Inferior parietal cortex (tissue), 1 donor: Measurements from ENCODE around the gene SSBP3.
A peak's percentile ranks its signal among the peaks of the same experiment; 100 is the strongest.
"Not testable (repeated sequence)": the region's sequence is repeated elsewhere in the genome, so short reads cannot be mapped to it uniquely, and the experiment has no call there.

Experiments
- DNase-seq: peaks from one replicate; pipeline ENCODE4 v3.0.0-alpha.2; 2016; ENCODE audit errors: extremely low spot score

The SSBP3 gene

DNA sequence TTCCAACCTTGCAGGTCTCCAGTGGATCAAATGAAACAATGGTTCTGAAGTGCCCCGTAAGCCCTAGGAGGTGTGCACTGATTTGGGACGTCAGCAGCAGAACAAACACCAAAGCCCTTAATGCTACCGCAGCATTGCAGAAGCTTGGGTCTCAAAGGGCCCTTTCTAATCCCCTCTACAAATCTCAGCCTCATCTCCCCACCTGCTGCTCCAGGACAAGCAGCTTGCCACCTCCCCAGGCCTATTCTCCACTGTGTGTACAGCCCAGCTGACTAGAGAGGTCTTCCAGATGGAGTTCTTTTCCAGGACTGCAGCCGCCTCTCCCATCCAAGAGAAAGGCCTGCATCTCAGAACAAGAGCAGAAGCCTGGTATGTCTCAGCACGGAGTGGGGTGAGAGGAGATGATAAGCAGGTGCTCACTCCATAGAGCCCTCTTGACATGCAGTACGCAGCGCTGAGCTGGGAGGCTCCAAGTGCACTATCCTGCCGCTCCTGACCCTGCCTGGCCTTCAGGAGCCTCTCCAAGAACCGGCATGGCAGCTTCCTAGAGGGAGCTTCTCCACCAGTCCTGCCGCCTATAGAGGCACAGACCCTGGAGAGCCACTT lies 160.0 kb downstream of the SSBP3 start:
- no peak for DNase-seq

DNA sequence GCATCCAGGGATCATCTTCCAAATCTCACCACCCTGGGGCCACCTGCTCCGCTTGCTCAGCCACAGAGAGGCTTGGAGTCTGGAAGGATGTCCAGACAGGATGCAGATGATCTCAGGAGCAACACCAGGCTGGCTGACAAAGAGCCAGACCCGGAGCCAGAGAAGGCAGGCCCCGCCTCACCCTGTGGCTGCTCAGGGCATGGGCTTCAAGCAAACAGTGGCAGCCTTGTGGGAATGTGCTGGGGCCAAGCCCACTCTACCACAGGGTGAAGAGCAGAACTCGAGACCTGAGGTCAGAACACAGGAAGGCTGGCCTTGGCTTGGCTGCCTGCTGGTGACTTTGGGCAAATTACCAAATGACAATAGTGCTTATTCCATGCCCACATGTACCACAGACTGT lies 160.7 kb downstream of the SSBP3 start:
- DNase-seq = no peak

DNA sequence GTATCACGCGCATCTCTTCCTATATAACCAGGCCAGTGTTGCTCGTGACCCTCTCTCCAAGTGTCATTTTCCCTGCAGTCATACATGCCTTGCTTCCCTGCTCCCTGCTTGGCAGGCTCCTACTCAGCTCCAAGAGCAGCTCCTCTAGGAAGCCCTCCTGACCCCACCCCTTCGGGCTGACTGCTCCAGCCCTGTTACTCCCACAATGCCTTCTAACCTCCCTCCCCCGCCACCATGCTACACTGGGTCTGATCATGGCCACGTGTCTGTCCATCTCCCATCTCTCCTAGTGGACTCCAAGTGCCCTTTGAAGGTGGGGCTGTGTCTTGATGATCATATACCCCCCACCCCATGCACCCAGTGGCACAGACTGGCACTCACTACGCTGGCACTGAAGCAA lies 161.5 kb downstream of the SSBP3 start:
- no peak for DNase-seq

DNA sequence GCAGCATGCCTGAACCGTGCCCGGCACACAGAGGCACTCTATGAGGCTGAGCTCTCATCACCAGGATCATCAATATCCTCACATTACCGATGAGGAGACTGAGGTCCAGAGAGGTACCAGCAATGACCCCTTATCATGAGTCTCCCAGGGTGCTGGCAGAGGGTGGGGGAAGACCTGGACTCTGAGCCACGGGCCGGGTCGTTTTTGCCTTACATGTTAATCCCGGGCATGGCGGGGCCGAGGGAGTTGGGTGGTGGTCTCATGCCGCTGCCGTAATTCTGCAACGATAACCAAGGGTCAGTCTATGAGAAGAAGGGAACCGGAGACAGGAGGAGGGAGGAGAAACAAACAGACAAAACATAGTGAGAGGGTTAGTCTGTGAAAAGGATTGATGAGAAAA lies 163.2 kb downstream of the SSBP3 start:
- DNase-seq = no peak

DNA sequence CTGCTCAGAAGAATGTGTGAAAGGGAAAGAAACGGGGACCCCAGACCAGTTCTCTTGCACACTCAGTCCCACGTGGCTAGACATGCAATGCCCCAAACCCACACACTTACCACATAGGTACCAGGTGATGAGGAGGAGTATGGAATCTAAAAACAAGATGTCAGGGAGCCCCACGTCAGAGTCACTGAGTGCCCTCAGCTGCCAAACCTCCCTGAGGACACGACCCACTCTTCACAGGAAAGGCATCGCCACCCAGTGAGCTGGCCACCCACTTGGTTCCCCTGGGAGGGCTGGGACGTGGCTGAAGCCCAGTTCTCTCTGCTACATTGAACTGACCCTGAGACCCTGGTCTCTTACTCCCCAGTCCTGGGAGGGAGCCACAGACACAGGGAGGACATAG lies 164.8 kb downstream of the SSBP3 start:
- no peak for DNase-seq

GRCh38 chr1:54240741-54241335 lies 165.4 kb downstream of the SSBP3 start:
- no peak for DNase-seq

DNA sequence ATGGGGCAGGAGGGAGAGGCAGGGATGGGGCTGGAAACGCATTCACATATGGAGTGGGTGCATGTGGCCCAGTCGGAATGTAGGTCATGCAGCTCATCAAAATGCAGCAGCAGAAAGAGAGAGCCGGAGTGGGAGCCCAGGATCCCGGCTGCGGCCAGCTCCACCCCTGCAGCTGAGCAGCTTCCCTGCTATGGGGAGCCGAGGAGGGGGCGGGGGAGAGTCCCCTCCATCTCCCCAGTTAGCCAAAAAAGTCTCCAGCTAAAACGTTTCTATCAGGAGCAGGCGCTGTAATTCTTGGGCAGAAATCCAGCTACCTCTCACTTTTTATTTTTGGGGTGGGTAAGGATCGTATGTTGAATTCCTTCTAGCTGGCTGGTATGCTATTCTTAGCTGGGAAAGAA lies 166.6 kb downstream of the SSBP3 start:
- peak; percentile 62 for DNase-seq

DNA sequence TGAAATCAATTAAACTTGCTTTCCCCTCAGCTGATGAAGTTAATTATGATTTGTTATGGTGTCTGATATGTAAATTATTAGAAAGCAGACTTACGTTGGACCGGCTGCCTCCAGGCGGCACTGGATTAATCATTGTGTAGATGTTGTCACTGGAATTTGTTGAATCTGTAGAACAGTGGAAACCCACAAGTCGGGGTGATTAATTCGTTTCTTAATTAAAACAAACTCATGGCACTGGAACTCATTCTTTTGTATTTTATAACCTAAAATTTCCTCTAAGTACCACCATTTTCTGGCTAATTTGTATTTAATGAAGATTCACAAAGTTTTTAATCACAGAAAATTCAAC lies 167.2 kb downstream of the SSBP3 start:
- DNase-seq = no peak

DNA sequence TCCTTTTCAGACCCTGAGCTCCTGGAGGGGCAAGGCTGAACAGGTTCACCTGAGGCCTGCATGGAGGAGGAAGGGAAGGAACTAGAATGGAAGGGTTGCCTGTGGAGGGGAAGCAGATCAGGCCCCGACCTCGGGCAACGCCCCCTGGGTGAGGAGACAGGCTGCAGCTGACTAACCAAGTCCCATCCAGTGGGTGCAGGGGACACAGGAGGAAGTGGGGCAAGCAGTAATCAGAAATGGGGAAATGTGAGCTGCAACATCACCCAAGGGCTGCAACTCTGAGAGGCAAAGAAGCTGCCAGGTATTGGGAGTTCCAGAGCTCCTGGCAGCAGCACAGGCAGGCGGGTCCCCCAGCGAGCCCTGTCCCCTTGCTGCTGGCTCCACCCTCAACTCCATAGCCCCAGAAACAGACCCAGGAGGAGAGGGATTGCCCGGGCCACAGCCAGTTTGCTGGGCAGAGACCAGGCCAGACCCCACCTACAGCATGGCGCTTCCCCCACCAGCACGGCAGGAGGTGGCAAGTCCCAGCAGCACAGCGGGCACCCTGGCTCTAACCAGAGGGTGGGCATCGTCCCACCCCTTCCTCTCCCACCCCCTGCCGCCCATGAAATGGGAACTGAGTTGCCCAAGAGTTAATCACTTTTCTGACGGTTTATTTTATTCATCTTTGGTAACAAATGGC lies 167.7 kb downstream of the SSBP3 start:
- no peak for DNase-seq

GRCh38 chr1:54237586-54237985 lies 168.6 kb downstream of the SSBP3 start:
- DNase-seq = no peak

- no peak for DNase-seq
Observed at GRCh38 chr1:54234284-54234683, 171.9 kb downstream of the SSBP3 start.

GRCh38 chr1:54233196-54233595 lies 173.0 kb downstream of the SSBP3 start:
- DNase-seq = not testable (repeated sequence)

- no peak for DNase-seq
Observed at GRCh38 chr1:54230507-54231339, 175.5 kb downstream of the SSBP3 start.

GRCh38 chr1:54229281-54229891 lies 176.8 kb downstream of the SSBP3 start:
- DNase-seq = no peak

DNA sequence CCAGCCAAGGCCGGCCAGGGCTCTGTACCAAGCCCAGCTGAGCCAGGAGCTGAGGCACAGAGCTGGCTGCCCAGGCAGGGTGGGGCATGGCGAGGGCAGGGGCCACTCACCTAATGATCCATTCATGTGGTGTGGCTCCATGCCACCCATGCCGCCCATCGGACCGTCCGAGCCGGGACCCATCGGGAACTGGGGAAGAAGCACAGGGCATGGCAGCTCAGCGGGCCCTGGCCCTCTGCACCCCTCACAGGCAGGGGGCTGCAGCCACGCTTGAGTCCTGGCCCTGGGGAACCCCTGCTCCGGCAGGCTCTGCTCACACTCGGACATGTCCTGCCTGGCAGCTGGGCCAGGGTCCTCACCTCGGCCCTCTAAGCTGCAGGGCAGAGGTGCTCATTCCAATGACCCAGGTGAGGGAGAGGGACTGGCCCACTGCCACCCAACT lies 177.5 kb downstream of the SSBP3 start:
- DNase-seq = no peak

GRCh38 chr1:54227891-54228310 lies 178.3 kb downstream of the SSBP3 start:
- DNase-seq = no peak

DNA sequence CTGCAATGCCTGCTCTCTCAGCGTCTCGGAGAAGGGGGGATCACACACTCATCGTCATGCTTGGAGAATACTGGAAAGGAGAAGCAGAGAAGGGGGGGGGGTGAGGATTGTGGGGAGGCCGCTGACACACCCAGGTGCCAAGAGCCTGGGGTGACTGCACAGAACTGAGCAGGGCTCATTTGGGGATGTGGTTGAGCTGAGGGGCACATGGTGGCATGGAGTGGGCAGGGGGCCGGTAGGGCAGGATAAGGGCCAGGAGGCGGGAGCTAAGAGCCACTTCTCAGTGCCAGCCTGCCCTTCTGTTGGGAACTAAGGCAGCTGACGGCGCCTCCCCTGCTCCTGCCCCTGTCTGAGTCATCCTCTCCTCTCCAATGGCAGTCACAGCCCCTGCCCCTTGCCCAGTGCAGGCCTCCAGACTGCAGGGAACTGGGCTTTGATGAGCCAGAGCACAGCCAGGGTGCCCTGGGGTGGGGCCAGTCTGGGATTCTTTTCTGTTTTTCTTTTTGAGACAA lies 179.0 kb downstream of the SSBP3 start:
- no peak for DNase-seq

- DNase-seq = no peak
Observed at GRCh38 chr1:54225986-54226559, 180.1 kb downstream of the SSBP3 start.

GRCh38 chr1:54225378-54225777 lies 180.8 kb downstream of the SSBP3 start:
- no peak for DNase-seq

GRCh38 chr1:54224233-54224632 lies 182.0 kb downstream of the SSBP3 start:
- DNase-seq = no peak

DNA sequence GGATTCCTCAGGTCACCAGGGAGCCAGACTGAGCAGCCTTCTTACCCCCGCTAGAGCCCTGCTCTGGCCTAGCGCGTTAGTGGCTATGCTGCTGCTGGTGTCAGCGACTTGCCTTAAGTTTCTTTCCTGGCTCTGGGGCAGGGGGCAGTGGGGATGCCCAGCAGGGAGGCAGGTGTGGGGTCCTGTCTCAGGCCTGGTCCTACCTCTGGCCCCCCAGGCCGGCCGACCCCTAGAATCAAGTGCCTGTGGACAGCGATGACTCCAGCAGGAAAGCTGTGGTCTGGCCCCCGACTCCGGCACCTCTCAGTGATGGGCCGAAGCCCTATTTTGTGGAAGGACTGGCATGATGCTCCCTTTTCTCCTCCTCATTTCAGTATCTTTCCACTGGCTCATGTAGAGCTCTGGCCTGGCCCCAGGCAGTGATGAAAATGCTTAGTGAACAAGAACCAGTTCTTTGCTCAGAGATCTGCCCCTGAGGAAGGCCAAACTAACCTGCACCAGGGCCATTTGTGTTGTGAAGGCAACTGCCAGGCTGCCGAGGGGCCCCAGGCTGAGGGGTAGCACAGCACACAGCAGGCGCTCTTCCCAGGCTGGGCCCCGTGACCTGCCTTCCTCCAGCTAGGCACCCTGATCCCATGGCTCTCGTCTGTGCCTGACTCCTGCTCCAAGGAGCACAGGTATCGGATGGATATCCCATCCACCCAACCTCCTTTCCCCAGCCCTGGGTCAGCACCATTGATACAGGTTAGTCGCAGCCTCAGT lies 182.6 kb downstream of the SSBP3 start:
- DNase-seq = no peak
